OCI-LY3 (cell line): Measurements from ENCODE around the gene BLOC1S1.

Source experiments
- H2AFZ ChIP-seq: fragments of 200-600, 300-600 bp; shearing (Covaris generic); 2 replicates; pipeline ENCODE4 v1.6.0; 2014; ENCODE audit warnings: antibody characterized with exemption, low read depth, low read length
- H3K27ac ChIP-seq: fragments of 200-600, 300-600 bp; sonication (generic); 2 replicates; pipeline ENCODE4 v1.5.1; 2014; ENCODE audit warnings: mild to moderate bottlenecking, low read length, moderate library complexity, mixed read lengths
- H3K27me3 ChIP-seq: fragments of 200-600, 300-600 bp; sonication (generic); 2 replicates; pipeline ENCODE4 v1.6.1; 2014; ENCODE audit warnings: low read depth, low read length, mixed read lengths
- H3K36me3 ChIP-seq: fragments of 200-600, 300-600 bp; sonication (generic); replicated peaks from 2 replicates; pipeline ENCODE3; 2014; ENCODE audit warnings: low read depth, low read length, mixed read lengths
- H3K4me1 ChIP-seq: fragments of 300-600, 200-600 bp; sonication (generic); 2 replicates; pipeline ENCODE4 v1.6.1; 2014; ENCODE audit warnings: low read length, mixed read lengths
- H3K4me2 ChIP-seq: fragments of 200-600, 300-600 bp; sonication (generic); 2 replicates; pipeline ENCODE4 v1.6.1; 2014; ENCODE audit warnings: low read length, mixed read lengths
- H3K4me3 ChIP-seq: fragments of 300-600, 200-600 bp; sonication (generic); 2 replicates; pipeline ENCODE4 v1.5.1; 2014; ENCODE audit warnings: antibody characterized with exemption, mild to moderate bottlenecking, low read length, moderate library complexity
- H3K79me2 ChIP-seq: fragments of 300-600, 200-600 bp; shearing (Covaris generic); 2 replicates; pipeline ENCODE4 v1.6.1; 2014; ENCODE audit warnings: mild to moderate bottlenecking, low read length, mixed read lengths
- H3K9ac ChIP-seq: fragments of 300-600, 200-600 bp; shearing (Covaris generic); 2 replicates; pipeline ENCODE4 v1.6.0; 2014; ENCODE audit warnings: mild to moderate bottlenecking, low read length, moderate library complexity
- H3K9me3 ChIP-seq: fragments of 200-600, 300-600 bp; shearing (Covaris generic); 2 replicates; pipeline ENCODE4 v1.6.1; 2014; ENCODE audit warnings: low read length, mixed read lengths; ENCODE audit not compliant: insufficient read depth
- H4K20me1 ChIP-seq: fragments of 200-600, 300-600 bp; sonication (generic); 2 replicates; pipeline ENCODE4 v1.6.1; 2016; ENCODE audit warnings: low read length, mixed read lengths; ENCODE audit not compliant: insufficient read depth
- EZH2phosphoT487 ChIP-seq: fragments of 200-600 bp; shearing (Covaris generic); IDR thresholded peaks from 2 replicates; pipeline ENCODE4 v1.6.1; 2018; ENCODE audit warnings: antibody characterized with exemption, mixed run types, low read depth
- TF ChIP-seq, protein P1 (sequence below): fragments of 200-600, 300-600 bp; sonication (generic); IDR thresholded peaks from 2 replicates; pipeline ENCODE4 v1.5.1; 2014; ENCODE audit warnings: antibody characterized with exemption, low read length, low read depth

The BLOC1S1 gene

DNA sequence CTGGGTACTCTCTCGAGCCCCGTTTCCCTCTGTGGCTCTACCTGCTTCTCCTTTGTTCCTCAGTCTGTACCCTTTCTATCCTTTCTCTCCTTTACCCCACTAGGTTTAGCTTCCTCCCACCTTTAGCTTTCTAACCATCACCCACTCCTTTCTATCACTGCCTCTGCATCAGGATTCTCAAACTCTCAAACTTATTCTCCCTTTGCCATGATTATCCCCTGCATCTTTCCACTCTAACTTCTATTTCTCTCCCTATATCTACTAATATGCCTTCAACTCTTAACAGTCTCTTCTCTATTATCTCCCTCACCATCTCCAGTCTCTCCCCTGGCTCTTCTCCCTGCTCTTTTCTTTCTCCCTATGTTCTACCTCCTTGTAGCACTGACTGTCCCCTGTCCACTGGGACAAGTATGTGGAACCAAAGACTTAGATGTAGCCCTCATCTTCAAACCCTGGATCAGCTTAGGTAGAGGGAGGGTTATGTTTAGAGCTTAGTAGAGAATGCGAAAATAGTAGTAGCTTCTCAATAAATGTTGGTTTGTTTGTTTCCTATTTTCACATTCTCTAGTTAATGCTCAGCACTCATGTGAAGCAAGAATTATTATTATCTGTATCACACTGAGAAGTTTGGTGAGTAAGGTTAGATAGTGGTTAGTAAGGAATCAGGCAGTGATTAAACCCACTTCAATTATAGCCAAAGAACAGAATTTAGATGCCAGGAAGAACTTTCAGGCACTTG is 30.5 kb downstream of the BLOC1S1 start:
- no peak overlapping the region for H3K27ac ChIP-seq
- H3K79me2 ChIP-seq, result no peaks in the 10 kb centered on the region
- H3K9me3 ChIP-seq, result no peaks in the 10 kb centered on the region
- no peak overlapping the region for H3K9ac ChIP-seq
- peaks cover 14% of the 10 kb centered on the region for H3K27me3 ChIP-seq
- H3K4me3 ChIP-seq, result no peak overlapping the region
- no peak for TF ChIP-seq EZH2phosphoT487
- TF ChIP-seq, protein P1, sequence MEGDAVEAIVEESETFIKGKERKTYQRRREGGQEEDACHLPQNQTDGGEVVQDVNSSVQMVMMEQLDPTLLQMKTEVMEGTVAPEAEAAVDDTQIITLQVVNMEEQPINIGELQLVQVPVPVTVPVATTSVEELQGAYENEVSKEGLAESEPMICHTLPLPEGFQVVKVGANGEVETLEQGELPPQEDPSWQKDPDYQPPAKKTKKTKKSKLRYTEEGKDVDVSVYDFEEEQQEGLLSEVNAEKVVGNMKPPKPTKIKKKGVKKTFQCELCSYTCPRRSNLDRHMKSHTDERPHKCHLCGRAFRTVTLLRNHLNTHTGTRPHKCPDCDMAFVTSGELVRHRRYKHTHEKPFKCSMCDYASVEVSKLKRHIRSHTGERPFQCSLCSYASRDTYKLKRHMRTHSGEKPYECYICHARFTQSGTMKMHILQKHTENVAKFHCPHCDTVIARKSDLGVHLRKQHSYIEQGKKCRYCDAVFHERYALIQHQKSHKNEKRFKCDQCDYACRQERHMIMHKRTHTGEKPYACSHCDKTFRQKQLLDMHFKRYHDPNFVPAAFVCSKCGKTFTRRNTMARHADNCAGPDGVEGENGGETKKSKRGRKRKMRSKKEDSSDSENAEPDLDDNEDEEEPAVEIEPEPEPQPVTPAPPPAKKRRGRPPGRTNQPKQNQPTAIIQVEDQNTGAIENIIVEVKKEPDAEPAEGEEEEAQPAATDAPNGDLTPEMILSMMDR, result no peak
- peaks cover 18% of the 10 kb centered on the region for H3K4me1 ChIP-seq
- no peak overlapping the region for H2AFZ ChIP-seq
- no peaks in the 10 kb centered on the region for H4K20me1 ChIP-seq
- peaks cover 10% of the 10 kb centered on the region for H3K36me3 ChIP-seq
- no peak overlapping the region for H3K4me2 ChIP-seq

DNA sequence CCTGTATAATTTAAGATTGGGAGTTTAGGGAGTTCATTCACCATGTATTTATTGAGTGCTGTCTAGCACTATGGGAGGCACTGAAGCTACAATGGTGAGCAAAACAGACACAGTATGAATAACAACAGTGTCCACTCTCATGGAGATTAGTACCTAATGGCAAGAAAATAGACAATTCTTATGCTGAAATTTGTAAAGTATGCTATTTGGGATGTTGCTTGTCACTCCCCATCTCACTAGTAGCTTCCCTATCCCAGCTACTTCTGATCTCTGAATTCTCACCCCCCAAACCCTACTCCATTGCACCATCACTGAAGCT is 31.0 kb downstream of the BLOC1S1 start:
- no peak overlapping the region for H3K4me3 ChIP-seq
- H4K20me1 ChIP-seq, result no peaks in the 10 kb centered on the region
- H3K4me1 ChIP-seq, result peaks cover 18% of the 10 kb centered on the region
- no peak overlapping the region for H3K9ac ChIP-seq
- no peak overlapping the region for H2AFZ ChIP-seq
- TF ChIP-seq EZH2phosphoT487, result no peak
- H3K36me3 ChIP-seq, result peaks cover 15% of the 10 kb centered on the region
- H3K9me3 ChIP-seq, result no peaks in the 10 kb centered on the region
- H3K27me3 ChIP-seq, result peaks cover 11% of the 10 kb centered on the region
- no peak overlapping the region for H3K27ac ChIP-seq
- no peaks in the 10 kb centered on the region for H3K79me2 ChIP-seq
- no peak overlapping the region for H3K4me2 ChIP-seq

DNA sequence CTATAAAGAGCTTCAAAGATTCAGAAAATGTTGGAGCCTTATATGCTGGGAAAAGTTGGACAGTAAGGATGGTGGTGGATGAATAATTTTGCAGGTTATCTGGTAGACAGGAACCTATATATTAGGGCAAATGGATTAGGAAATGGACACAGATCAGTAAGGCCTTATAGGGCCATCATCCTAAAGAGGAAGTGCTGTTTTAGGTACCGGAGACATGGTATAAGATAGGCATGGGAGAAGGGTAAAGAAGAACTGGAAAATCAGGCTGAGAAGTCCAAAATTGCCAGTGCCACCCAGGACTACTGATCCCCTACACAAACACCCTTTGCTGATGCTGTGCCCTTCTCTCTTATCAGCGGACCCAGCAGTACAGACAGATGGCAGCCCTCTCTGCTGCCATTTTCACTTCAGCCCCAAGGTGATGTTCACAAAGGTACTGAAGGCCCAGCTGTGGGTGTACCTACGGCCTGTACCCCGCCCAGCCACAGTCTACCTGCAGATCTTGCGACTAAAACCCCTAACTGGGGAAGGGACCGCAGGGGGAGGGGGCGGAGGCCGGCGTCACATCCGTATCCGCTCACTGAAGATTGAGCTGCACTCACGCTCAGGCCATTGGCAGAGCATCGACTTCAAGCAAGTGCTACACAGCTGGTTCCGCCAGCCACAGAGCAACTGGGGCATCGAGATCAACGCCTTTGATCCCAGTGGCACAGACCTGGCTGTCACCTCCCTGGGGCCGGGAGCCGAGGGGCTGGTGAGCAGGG is 32.6 kb downstream of the BLOC1S1 start:
- Histone ChIP-seq H3K27me3 (peaks cover 4% of the 10 kb centered on the region; the same call in 1 of the 2 replicates), H3K4me1 (0 out of 2 replicates have a peak, but pooled peaks cover 14% of the 10 kb centered on the region), H2AFZ (no peak overlapping the region), H3K27ac (no peak overlapping the region), H3K9me3 (no peaks in the 10 kb centered on the region), H3K4me2 (no peak overlapping the region), H4K20me1 (no peaks in the 10 kb centered on the region), H3K79me2 (no peaks in the 10 kb centered on the region), H3K4me3 (no peak overlapping the region), H3K9ac (no peak overlapping the region), H3K36me3 (peaks cover 30% of the 10 kb centered on the region)
- TF ChIP-seq, protein P1, result no peak
- TF ChIP-seq EZH2phosphoT487, result no peak

DNA sequence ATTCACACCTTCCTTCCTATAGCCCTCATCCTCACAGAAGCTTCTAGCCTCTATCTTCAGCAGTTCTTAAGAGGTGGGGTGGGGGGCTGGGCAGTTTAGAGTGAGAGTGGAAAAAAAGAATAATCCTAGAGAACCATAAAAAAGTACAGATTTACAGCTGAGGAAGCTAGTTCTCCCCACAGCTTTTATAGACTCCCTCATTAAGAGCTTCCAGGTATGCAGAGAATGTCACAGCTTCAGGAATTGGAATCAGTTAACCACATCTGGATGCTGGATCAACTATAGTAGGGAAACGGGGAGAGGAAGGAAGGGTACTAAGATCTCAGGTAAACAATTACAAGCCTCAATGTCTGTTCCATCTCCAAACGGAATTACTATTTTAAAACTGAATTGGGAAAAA is 39.4 kb downstream of the BLOC1S1 start:
- H3K4me1 ChIP-seq, result no peaks in the 10 kb centered on the region
- peaks cover 63% of the 10 kb centered on the region for H3K36me3 ChIP-seq
- H3K4me2 ChIP-seq, result no peak overlapping the region
- no peak overlapping the region for H2AFZ ChIP-seq
- H4K20me1 ChIP-seq, result no peaks in the 10 kb centered on the region
- no peak for TF ChIP-seq EZH2phosphoT487
- TF ChIP-seq, protein P1, result no peak
- no peak overlapping the region for H3K4me3 ChIP-seq
- H3K27me3 ChIP-seq, result no peaks in the 10 kb centered on the region
- no peaks in the 10 kb centered on the region for H3K79me2 ChIP-seq
- no peak overlapping the region for H3K27ac ChIP-seq
- no peaks in the 10 kb centered on the region for H3K9me3 ChIP-seq
- no peak overlapping the region for H3K9ac ChIP-seq
